Measurements from ENCODE around the gene DLEC1.
"Not testable (repeated sequence)": the region's sequence is repeated elsewhere in the genome, so short reads cannot be mapped to it uniquely, and the experiment has no call there.

The DLEC1 gene

DNA sequence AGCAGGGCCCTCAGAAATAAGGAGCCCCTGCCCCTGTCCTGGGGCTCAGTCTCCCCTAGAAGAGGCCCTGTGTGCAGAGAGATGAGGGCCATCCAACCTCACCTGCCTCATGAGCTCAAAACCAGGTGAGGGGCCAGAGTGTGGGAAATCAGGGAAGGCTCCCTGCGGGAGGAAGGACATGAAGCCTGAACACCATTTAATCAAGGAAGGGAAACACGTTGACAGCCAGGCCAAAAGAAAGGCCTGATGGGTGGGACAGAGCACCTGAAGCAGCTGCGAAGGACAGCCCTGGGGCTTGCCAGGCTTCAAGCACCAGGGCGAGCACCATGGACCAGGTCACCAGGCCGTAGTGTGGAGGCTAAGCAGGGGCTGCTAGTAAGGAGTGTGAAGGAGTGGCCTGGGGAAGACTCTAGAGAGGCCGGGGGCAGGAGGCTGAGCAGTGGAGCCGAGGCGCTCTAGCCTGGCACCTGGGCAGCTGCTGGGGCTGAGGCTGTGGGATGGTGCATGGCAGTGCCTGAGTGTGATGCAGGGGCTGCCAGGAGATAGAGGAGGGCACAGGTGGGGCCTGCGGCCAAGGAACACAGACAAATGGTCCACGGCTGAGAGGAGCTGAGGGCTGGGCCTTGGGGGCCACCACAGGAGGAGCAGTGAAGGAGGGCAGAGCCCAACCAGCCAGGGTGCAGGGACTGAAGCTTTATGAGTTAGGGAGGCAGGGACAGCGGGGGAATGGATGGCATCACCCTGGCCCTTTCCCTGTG, 81.9 kb downstream of the DLEC1 start:
- DNase-seq (ENCODE audit: low read depth in 2 of 2) = no peak

DNA sequence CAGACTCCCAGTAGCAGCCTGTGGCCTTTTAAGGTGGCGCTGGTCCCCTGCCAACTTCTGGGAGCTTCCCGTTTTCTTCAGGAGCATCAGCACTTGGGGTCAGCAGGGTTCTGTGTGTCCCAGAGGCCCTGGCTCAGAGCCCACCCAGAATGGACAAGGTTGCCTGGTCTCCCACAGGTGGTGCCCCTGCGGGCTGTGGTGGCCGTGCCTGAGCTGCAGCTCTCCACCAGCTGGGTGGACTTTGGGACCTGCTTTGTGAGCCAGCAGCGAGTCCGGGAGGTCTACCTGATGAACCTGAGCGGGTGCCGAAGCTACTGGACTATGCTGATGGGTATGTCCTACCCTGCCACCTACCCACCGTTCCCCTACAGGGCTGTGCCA, 82.4 kb downstream of the DLEC1 start:
- no peak for DNase-seq (ENCODE audit: low read depth in 2 of 2)

DNA sequence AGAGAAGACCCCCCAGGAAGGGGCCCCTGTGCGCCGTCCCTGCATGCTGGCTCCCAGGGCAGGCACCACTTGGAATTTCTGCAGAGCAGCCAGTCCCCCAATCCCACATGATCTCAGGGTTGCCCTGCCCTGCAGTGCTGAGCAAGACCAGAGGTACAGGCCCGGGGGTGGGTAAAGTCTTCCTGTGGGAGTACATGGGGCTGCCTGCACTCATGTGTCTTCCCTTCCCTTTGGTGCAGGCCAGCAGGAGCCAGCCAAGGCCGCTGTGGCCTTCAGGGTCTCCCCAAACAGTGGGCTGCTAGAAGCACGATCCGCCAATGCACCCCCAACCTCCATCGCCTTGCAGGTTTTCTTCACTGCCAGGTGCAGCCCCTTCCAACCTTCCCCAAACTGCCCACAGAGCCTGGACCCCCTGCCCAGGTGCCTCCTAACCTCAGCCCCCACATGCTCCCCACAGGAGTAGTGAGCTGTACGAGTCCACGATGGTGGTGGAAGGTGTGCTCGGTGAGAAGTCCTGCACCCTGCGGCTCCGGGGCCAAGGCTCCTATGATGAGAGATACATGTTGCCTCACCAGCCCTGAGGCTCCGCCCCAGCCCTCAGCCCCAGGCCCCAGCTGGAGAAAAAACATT, 82.9 kb downstream of the DLEC1 start:
- DNase-seq (ENCODE audit: low read depth in 2 of 2) = no peak

DNA sequence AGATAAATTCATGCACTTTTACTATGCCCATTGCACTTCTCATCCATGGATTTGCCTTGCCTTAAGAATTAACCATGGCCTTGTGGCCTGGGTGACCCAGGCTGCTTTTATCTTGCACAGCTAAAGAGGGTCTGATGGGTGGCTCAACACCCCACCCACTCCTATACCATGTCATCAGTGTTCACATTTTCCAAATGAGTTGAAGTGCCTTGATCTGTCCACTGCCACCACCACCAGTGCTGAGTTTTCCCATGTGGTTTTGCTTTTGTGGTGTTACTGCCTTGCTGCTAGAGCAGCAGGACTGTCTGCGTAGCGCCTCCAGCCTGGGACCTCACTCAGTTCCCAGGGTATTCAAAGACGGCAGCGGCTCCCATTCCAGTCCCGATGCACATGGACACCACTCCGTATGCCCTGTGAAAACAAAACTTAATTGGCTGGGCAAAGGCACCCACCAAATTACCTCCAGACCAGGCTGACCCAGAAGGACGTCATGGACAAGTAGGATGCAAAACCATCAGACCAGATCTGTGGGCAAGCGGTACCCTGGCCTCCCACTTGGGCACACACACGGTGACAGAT, 83.8 kb downstream of the DLEC1 start:
- DNase-seq (ENCODE audit: low read depth in 2 of 2) = no peak

DNA sequence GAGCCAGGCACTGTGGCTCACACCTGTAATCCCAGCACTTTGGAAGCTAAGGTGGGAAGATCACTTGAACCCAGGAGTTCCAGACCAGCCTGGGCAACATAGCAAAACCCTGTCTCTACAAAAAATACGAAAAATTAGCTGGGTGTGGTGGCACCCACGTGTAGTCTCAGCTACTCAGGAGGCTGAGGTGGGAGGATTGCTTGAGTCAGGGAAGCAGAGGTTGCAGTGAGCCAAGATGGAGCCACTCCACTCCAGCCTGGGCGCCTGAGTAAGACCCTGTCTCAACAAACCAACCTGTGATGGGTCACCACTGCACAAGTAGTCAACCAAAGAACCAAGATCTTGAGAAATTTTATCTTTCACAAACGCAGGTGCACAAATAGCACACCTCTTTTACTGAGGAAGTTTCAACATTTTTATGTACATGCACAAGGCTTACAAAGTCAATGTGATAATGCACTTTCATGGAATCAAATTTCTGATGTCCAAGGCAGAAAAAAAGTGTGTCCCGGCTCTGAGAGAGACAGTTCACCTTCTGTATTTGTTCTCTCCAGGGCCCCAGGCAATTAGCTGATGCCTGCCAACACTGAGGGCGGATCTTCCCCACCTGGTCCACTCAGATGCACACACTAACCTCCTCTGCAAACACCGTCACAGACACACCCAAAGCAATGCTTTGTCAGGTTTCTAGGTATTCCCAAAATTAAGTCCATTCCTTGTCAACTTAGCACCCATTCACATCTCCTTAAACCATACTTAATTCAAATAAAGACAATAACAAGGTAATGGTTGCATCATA, 85.5 kb downstream of the DLEC1 start:
- DNase-seq (ENCODE audit: low read depth in 2 of 2) = no peak

DNA sequence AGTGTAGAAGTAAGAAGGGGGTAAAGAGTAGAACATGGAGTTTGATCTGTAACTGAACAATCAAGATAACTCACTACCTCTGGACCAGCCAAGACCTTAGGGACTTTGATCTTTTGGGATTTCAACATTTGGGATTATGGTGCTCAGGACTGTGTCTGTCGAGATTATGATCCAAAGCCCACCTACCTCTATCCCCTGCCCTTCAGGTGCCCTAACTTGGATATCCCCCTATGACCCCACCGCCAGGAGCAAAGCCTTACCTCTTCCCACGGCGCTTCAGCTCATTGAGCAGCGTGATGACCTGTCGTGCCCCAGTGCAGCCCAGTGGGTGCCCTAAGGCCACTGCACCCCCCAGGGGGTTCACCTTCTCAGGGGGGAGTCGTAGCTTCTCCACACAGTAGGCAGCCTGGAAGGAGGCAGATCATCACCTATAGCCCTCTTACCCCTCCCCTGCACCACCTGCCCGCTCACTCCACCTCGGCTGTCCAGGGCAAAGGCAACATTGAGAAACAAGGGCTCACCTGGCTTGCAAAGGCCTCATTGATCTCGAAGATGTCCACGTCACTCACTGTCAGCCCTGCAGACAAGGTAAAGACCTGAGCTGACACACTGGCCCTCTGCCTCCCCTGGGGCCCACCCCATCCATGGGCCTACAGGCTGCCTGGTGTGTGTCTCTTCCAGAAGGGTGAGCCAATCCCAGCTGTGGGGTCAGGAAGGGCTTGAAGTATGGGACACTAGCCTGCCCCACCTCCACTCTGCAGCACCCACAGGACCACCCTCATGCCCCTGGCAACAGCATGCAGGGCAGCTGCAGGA, 86.5 kb downstream of the DLEC1 start:
- no peak for DNase-seq (ENCODE audit: low read depth in 2 of 2)

DNA sequence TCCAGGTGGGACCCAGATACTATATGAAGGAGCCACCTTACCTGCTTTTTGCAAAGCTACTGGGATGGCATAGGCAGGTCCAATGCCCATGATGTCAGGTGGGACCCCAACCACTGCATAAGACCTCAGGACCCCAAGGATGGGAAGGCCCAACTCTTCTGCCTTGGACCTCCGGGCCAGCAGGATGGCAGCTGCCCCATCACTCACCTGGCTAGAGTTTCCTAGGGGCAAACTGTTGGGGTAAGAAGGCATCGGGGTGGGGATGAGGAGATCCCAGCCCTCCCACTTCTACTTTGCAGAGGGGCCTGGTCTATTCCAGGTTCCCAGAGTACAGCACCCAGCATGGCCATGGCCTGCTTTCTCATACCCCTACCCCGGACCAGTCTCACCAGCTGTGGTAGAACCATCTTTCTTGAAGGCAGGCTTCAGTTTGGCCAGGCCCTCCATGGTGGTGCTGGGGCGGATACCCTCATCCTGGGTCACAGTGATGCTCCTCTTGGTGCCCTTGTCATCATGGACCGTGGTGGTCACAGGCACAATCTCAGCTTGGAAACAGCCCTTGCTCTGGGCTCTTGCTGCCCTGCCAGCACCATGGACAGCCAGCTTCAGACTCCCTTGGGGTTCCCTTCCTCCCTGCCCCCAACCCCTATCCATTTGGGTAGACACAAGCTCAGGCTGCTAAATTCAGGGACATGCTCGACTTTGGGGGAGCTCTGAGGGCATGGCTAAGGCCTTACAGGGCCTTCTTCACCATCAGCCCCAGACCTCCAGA, 87.3 kb downstream of the DLEC1 start:
- DNase-seq (ENCODE audit: low read depth in 2 of 2) = no peak

DNA sequence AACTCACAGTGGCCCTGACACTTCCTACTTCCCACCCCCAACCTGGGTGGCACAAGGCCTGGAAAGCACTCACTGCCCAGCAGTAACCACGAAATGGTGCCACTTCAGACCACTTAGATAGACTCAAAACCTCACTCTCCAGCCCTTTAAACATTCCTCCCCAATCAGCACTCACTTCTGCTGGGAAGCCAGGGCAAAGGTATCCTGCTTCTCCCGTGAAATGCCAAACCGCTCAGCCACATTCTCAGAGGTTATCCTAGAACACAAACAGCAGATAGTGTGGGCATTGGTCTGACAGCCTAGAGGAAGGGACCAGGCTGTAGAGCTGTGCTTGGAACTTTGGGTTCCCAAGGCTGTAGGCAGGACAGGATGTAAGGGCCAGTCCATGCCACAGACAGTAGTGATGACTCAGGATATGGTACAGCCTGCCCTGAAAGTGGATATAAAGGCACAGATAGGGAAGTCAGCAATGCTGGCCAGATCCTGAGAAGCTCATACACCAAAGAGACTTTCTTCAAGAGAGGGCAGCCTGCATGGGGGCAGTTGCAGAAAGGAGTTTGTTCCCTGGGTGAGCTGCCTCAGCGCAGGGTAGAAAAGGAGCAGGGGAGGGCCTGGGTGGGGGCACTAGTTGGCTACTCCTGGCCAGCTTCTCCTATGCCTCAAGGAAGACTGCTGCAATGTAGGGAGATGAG, 88.7 kb downstream of the DLEC1 start:
- no peak for DNase-seq (ENCODE audit: low read depth in 2 of 2)

DNA sequence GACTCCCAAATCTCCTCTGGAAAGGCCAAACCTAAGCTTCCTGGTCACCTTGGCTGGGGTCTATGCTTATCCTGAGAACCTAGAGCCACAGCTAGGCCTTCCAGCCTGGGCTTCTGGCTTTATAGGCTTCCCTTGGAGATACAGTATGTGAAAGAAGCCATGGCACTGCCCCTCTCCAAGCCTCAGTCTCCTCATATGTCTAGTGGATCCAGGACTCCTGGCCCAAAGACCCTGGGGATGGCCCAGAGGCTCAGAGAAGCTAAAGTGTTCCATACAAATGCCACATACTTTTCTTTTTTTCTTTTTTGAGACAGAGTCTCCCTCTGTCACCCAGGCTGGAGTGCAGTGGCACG, 89.3 kb downstream of the DLEC1 start:
- no peak for DNase-seq (ENCODE audit: low read depth in 2 of 2)

DNA sequence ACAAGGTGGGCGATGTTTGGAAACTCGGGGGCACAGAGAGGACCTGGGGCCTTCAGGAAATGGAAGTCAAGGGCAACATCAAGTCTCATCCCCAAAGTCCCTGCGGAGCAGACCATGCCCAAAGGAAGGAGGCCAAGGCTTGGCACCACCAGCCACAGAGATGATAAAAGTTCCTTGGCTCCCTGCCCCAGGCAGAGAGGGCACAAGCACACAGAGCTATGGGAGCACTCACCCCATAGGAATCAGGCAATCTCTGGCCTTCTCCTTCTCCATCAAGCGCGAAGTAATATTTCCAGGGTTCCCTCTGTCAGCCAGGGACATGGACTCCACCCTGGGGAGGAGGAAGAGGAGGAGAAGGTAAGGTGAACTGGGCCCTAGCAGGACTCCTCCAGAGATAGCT, 90.0 kb downstream of the DLEC1 start:
- no peak for DNase-seq (ENCODE audit: low read depth in 2 of 2)

DNA sequence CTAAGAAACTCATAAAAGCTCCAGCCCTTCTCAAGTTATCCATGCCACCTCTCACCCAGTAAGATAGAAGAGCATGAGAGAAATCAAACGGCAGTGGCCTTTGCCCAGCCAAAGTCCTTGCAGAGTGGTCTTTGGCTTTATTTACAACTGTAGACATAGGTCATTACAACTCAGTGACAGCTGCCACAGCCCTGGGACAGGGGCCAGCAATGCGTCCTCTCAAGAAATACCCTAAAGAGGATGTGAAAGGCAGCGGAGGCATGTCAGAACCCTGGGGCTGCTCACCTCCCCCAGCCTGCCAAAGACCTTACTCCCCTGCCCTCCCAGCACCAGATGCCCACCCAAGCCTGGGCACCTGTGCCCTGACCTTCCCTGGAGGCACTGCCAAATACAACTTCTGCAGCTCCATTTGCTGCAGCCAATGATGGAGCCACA, 91.6 kb downstream of the DLEC1 start:
- DNase-seq (ENCODE audit: low read depth in 2 of 2) = no peak

DNA sequence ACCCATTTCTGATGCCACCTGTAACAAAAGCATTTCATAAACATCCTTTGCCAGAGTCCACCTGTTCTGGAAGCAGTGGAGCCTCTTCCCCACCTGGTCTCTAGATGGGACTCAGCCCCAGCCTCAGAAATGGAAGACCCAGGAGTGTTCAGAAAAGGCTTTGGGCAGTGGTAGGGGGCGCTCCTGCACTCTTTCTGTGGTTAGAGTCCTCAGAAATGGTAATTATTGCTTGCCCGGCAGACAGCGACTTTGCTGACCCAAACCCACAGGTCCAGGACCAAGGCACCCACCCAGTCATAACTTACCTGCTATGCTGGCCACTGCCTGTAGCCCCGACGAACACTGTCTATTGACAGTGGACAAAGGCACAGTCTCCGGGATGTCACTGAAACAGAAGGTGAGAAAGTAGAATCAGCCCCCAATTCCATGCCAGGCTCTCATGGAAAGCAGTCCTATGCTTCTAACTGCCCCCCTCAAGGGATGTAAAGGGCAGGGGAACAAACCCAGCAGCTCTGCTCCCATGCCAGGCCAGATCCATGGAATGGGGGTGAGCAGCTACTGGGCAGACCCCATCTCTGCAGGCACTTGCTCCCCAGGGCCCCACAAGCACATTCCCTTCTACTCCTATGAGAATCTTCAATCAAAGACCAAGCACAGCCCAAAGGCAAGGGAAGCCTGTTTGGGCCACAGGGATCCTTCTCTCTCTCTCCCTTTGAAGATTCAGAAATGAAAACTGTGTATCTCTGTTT, 92.8 kb downstream of the DLEC1 start:
- no peak for DNase-seq (ENCODE audit: low read depth in 2 of 2)

DNA sequence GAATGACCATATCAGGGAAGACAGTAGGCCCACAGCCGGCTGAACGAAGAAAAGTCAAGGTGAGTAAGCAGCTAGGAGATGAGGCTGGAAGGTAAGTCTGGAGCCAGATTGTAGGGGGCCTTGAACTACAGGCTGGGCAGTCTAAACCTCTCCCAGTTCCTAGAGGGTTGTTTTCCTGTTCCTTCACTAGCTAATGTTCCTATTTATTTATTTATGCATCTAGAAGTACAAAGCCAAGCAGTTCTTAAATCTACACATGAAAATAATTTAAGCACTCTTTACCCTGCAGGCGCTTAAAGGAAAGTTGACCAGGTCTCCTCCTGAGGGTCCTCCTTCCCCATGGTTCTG, 94.2 kb downstream of the DLEC1 start:
- no peak for DNase-seq (ENCODE audit: low read depth in 2 of 2)

DNA sequence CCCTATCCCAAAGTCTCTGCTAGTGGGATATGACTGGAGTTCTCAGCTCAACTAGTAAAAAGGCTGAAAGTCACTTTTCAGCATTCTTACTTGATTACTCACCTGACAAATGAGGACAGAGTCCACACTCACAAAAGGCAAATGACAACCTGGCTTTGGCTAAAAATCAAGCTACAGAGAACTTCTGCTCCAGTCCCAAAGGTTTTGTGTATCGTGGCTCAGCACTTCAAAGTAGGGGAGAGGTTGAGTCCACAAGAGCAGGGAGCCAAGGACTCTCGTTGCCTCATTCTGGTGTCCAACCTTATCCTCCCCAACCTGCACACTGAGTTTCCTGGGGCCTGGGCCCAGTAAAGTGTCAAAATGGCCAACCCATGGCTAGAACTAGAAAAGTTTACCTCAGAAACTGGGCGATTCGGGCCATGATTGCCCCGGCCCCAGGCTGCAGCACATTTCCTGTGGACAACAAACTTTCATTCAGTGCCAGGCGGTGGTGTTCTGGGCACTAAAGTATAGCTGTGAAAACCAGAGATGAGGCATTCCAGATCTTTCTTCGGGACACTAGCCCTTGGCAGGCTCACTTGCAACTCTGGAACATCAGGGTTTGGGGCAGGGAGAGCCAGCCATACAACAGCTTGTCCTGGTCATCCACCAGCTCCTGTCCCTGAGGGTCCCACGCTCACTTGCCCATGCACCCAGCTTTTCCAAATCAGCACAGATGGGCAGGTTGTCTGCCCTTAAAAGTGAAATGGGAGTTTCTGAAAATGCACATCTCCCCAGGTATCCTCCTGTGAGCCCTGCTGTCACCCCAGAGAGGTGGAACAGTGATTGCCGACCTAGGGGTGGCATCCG, 94.8 kb downstream of the DLEC1 start:
- no peak for DNase-seq (ENCODE audit: low read depth in 2 of 2)

DNA sequence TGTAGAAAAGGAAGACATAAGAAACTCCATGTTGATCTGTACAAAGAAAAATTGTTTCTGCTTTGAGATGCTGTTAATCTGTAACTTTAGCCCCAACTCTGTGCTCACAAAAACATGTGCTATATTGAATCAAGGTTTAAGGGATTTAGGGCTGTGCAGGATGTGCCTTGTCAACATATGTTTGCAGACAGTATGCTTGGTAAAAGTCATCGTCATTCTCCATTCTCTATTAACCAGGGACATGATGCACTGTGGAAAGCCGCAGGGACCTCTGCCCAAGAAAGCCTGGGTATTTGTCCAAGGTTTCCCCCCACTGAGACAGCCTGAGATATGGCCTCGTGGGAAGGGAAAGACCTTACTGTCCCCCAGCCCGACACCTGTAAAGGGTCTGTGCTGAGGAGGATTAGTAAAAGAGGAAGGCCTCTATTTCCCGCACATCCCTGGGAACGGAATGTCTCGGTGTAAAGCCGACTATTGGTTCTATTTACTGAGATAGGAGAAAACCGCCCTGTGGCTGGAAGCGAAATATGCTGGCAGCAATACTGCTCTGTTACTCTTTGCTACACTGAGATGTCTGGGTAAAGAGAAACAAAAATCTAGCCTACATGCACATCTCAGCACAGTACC, 95.6 kb downstream of the DLEC1 start:
- DNase-seq (ENCODE audit: low read depth in 2 of 2) = not testable (repeated sequence)

DNA sequence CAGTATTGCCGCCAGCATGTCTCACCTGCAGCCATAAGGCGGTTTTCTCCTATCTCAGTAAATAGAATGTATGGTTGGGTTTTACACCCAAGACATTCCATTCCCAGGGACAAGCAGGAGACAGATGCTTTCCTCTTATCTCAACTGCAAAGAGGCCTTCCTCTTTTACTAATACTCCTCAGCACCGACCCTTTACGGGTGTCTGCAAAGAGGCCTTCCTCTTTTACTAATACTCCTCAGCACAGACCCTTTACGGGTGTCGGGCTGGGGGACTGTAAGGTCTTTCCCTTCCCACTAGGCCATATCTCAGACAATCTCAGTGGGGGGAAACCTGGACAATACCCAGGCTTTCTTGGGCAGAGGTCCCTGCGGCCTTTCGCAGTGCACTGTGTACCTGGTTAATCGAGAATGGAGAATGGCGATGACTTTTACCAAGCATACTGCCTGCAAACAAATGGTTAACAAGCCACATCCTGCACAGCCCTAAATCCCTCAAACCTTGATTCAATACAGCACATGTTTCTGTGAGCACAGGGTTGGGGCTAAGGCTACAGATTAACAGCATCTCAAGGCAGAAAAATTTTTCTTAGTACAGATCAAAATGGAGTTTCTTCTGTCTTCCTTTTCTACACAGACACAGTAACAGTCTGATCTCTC, 96.7 kb downstream of the DLEC1 start:
- DNase-seq (ENCODE audit: low read depth in 2 of 2) = not testable (repeated sequence)

DNA sequence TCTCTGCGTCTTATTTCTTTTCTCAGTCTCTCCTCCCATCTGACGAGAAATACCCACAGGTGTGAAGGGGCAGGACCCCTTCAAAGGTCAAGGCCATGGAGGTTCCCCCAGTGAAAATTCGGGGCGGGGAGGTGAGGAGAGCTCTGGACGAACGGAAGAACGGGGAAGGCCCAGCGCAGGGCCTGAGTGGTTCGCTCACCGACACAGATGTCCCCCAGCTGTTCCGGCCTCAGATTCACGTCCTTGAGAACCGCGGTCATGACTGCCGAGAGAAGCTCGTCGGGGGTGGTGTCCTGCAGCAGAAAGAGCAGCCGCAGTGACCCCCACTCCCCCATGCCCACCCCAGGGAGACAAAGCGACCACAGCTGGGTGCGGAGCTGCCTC, 97.4 kb downstream of the DLEC1 start:
- no peak for DNase-seq (ENCODE audit: low read depth in 2 of 2)

All from stimulated activated CD8-positive, alpha-beta memory T cell treated with anti-CD3 and anti-CD28 coated beads, Interleukin-2, amount 100 ng/mL, for 1 hour (primary cell).